Retina (tissue), 1 donor: ENCODE measurements around the gene TSC1.

ENCODE experiments used
- DNase-seq: peaks from one replicate; pipeline ENCODE4 v3.0.0-alpha.2; 2016

Gene TSC1

DNA sequence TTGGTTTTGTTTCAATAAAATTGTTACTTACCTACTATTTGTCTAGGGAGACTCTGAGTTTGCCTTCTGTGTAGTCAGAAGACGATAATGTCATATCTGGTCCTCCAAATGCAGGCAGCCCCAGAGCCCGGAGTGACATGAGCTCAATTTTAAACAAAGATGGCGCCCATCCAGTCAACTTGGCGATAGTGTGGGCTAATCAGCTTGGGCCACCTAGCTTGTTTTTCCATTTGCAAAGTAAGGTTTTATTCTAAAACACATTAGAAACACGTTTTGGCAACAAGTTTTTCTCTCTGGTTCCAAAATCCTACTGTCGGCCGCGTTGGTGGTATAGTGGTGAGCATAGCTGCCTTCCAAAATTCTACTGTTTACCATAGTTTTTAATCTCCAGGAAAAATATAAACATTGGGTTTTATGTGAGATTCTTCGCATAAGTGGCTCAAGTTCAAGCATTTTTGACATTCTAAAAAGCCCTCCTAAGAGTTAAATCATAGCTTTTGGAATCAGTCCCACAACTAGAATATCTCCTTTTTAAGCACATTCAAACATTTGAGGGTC is 13.2 kb downstream of the TSC1 start:
- no peak for DNase-seq

- no peak for DNase-seq
These were observed 16.7 kb downstream of the TSC1 start for GRCh38 chr9:132927704-132928103.

GRCh38 chr9:132923346-132923902 is 21.0 kb downstream of the TSC1 start:
- no peak for DNase-seq

DNA sequence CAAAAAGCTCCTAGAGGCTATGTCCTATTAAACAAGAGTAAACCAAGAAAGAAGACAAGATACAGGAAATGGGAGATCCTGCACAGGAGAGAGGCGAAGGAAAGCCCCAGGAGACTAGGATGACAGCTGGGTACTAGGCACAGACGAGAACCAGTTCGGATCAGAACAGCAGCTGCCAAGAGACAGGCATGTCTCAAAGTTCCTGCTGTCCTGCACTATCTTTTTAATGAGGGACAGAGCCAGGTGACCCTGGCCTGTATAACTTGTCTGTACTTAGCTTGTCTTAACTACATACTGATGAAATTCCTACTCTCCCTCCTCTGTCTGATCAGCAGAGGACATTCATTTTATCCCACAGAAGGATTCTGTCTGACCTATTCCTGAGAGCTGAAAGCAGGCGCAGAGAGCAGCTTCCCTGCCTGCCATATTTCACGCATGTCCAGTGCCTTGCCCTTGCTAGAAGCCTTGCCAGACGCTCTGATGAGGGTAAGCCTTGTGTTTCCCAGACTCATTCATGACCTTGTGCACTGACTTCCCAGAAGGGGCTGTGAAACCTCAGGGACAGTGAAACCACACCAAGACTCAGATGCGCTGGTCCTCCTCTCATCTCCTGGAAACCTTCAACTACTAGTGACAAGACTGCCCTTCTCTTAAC is 24.7 kb downstream of the TSC1 start:
- DNase-seq, result no peak

DNA sequence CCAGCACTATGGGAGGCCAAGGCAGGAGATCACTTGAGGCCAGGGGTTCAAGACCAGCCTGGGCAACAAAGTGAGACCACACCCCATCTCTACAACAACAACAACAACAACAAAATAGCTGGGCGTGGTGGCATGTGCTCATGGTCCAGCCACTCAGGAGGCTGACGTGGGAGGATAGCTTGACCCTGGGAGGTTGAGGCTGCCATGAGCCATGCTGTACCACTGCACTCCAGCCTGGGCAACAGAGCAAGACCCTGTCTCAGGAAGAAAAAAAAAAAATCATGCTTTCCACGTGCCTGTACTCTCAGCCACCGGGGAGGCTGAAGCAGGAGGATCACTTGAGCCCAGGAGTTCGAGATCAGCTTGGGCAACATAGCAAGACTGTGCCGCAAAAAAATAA is 29.5 kb downstream of the TSC1 start:
- DNase-seq, result no peak

GRCh38 chr9:132912131-132912530 is 32.3 kb downstream of the TSC1 start:
- no peak for DNase-seq

GRCh38 chr9:132910376-132910775 is 34.0 kb downstream of the TSC1 start:
- no peak for DNase-seq

- no peak for DNase-seq
These were observed 35.1 kb downstream of the TSC1 start for GRCh38 chr9:132909311-132909710.

GRCh38 chr9:132908635-132909034 is 35.8 kb downstream of the TSC1 start:
- no peak for DNase-seq

- DNase-seq, result no peak
These were observed 38.7 kb downstream of the TSC1 start for GRCh38 chr9:132905726-132906125.

DNA sequence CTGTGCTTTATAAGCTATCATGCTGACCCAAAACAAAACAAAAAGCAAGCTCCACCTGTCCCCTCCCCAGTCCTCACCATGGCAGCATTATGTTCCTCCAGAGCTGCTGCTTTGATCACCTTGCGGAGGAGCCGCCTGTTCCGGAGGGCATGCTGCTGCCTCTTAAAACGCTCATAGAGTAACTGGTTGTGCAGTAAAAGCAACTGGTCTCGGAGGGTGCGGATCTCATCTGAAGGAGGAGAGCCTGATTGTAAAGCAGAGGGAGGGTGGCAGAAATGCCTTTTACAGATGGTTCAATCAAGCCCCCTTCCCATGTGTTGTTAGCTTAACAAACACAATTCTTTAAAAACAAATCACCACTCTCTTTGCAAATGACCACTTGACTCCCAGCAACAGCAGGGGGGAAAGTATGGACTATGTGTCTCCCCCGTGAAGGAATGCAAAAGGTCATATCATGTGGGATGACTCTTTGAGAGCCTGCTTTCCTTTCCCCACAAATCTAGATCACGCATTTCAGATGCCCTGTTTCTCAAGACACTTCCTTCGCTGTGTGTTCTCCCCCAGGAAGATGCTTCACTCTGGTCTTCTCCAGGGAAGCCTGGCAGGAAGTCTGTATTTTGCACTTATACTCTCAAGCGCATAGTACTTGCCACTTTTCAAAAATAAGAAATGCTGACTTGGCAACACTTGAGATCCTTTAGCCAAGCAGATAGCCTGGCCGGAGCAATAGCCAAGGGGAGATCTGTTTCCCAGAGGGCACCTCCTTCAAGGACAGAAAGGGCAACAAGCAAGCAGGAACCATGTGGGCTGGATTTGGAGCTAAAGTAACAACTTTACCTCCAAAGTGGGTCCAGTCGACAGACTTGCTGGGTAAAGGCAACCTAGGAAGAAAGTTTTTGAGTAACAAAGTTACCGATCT is 40.6 kb downstream of the TSC1 start:
- DNase-seq, result no peak

DNA sequence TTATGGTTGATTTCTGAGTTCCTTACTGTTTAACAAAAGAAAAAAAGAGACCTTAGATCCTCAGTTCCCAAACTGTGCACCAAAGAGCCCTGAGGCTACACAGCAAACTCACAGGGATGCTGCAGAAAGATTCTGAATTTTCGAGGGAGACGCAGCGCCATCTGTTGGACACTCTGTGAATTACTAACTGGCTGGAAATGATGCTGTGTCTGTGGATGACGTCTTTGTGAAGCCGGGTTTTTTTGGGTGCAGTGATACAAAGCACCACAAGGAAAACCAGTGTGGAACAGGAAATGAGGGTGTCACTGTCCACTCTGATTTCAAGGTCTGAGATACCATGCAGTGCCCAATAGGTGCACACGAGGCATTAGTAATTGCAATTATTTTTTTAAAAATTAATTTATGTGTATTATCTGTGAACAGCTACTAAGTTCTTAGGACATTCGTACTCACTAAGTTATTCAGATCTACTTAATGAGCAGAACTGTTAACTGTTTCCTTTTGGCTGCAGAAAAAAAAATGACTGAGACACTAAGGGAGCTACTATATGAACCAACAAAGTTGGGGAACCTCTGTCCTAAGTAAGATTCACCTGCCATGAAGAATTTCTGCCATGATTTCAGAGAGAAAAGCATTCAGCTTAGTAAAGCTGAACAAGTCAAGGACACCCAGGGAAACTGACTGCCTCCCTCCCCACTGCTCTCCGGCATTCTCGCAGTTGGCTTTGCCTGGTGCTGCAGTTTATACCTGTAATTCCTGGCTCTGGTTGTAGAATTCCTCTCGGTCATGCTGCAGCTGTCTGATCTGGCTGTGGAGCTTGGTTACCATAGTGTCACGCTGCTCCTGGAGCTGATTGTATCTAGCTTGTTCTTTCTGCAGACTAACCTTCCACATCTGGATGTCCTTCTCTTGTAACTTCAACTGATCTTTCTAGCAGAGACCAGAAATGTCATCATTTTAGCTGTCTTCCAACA is 42.3 kb downstream of the TSC1 start:
- peak; percentile 91 for DNase-seq

GRCh38 chr9:132898051-132898450 is 46.4 kb downstream of the TSC1 start:
- DNase-seq, result no peak

- DNase-seq, result no peak
These were observed 47.5 kb downstream of the TSC1 start for GRCh38 chr9:132896906-132897305.

GRCh38 chr9:132896264-132896663 is 48.2 kb downstream of the TSC1 start:
- DNase-seq, result no peak

- DNase-seq, result no peak
These were observed 49.3 kb downstream of the TSC1 start for GRCh38 chr9:132894862-132895835.

DNA sequence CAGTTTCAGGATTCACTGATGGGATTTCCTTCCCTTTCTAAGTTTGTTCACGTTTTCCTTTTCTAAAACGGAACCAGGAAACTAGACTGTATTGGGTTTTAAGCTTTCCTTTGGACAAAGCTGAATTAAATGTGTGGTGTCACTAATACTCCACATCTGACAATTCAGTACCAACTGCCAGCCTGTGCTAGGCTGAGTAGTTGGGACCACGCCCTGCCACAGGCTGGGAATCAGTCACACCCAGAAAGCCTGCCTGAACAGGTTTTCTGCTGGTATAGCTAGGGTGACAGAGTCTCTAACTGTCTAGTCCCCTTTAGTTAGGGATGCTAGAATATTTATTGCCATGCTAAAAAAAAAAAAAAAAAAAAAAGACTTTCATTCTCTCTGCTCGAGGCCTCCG is 50.1 kb downstream of the TSC1 start:
- DNase-seq, result no peak

DNA sequence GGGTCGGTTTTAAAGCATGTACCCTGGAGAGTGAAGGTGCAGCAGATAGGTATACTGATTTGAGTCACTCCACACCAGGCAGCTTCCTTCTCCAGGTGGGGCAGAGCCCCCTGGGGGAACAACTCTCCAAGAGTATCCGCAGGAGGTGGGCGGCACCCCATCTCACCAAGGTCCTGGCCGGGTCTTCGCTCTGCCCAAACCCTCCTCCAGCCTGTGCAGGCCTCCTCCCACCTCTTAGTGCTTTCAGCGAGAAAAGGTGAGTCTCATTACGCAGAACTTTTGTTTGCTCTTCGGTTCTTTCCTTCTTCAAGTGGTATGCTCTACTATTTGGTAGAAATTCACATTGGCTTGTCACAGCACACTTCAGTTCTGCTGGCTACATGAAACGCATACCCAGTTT is 52.0 kb downstream of the TSC1 start:
- DNase-seq, result no peak

DNA sequence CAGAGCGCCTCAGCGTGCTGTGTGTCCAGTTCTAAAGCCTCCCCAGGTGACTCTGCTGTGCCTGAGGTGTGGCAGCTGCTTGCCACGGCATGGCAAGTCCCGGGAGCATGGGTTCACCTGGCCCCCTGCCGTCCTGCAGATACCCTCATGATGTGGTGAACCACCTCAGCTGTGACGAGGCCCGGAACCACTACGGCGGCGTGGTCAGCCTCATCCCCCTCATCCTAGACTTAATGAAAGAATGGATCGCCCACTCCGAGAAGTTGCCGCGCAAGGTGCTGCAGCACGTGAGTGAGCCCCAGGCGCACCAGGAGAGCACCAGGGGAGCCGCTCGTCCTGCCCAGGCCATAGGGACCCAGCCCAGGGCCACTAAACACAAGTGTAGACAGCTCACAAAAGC is 56.3 kb downstream of the TSC1 start:
- DNase-seq, result no peak

GRCh38 chr9:132887181-132888120 is 57.0 kb downstream of the TSC1 start:
- DNase-seq, result no peak
